ENCODE results near the gene KRT28.

DNA sequence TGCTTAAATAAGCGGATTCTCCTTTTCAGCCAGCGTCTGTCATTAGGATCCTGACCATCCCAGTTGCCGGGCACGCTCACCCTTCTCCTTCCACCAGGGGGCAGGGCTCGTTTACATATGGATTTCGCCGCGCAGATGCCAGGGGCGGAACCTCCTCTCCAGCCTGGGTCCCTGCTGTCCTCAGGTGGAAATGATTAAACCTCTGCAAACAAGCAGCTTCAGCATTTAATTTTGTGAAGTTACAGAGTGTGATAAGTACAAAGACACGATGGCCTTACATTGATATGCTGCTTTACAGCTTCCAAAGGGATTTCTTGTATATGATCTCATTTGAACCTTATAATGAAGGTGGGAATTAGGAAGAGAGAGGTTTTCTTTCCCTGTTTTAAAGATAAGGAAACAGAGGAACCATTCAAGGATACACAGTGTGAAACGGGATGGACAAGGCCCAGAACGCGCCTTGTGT, 3.9 kb upstream of the KRT28 start:
- TF ChIP-seq ZNF510 (tag by site-specific recombination; IDR thresholded peaks at IDR 0.05; ENCODE audit: insufficient replicate concordance) (no peak), ZNF660 (tag by site-specific recombination; IDR thresholded peaks at IDR 0.05) (peak; percentile 72), ZNF837 (tag by site-specific recombination; IDR thresholded peaks at IDR 0.05) (no peak), YY1 (tag by site-specific recombination; IDR thresholded peaks at IDR 0.05) (no peak), PRDM1 (tag by site-specific recombination; IDR thresholded peaks at IDR 0.05) (no peak), ZXDB (tag by site-specific recombination; IDR thresholded peaks at IDR 0.05) (no peak), ZNF121 (tag by site-specific recombination; IDR thresholded peaks at IDR 0.05) (no peak)
- TF ChIP-seq, protein P1, sequence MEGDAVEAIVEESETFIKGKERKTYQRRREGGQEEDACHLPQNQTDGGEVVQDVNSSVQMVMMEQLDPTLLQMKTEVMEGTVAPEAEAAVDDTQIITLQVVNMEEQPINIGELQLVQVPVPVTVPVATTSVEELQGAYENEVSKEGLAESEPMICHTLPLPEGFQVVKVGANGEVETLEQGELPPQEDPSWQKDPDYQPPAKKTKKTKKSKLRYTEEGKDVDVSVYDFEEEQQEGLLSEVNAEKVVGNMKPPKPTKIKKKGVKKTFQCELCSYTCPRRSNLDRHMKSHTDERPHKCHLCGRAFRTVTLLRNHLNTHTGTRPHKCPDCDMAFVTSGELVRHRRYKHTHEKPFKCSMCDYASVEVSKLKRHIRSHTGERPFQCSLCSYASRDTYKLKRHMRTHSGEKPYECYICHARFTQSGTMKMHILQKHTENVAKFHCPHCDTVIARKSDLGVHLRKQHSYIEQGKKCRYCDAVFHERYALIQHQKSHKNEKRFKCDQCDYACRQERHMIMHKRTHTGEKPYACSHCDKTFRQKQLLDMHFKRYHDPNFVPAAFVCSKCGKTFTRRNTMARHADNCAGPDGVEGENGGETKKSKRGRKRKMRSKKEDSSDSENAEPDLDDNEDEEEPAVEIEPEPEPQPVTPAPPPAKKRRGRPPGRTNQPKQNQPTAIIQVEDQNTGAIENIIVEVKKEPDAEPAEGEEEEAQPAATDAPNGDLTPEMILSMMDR (tag by site-specific recombination; IDR thresholded peaks at IDR 0.05) = peak; percentile 71; the same call in 1 of the 2 replicates
- TF ChIP-seq, protein P2, sequence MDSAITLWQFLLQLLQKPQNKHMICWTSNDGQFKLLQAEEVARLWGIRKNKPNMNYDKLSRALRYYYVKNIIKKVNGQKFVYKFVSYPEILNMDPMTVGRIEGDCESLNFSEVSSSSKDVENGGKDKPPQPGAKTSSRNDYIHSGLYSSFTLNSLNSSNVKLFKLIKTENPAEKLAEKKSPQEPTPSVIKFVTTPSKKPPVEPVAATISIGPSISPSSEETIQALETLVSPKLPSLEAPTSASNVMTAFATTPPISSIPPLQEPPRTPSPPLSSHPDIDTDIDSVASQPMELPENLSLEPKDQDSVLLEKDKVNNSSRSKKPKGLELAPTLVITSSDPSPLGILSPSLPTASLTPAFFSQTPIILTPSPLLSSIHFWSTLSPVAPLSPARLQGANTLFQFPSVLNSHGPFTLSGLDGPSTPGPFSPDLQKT (IDR thresholded peaks at IDR 0.05; ENCODE audit: borderline replicate concordance, low read depth, low read length) = no peak
- TF ChIP-seq, protein P3, sequence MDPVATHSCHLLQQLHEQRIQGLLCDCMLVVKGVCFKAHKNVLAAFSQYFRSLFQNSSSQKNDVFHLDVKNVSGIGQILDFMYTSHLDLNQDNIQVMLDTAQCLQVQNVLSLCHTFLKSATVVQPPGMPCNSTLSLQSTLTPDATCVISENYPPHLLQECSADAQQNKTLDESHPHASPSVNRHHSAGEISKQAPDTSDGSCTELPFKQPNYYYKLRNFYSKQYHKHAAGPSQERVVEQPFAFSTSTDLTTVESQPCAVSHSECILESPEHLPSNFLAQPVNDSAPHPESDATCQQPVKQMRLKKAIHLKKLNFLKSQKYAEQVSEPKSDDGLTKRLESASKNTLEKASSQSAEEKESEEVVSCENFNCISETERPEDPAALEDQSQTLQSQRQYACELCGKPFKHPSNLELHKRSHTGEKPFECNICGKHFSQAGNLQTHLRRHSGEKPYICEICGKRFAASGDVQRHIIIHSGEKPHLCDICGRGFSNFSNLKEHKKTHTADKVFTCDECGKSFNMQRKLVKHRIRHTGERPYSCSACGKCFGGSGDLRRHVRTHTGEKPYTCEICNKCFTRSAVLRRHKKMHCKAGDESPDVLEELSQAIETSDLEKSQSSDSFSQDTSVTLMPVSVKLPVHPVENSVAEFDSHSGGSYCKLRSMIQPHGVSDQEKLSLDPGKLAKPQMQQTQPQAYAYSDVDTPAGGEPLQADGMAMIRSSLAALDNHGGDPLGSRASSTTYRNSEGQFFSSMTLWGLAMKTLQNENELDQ (tag by site-specific recombination; IDR thresholded peaks at IDR 0.05; ENCODE audit: low read depth) = no peak
